A204.1 (cell line): ENCODE measurements around the gene CAPS2.
A peak's percentile ranks its signal among the peaks of the same experiment; 100 is the strongest.
"Not testable (repeated sequence)": the region's sequence is repeated elsewhere in the genome, so short reads cannot be mapped to it uniquely, and the experiment has no call there.

Experiments used
- FAIRE-seq: peaks from 2 replicates; lab custom pipeline; 2012; peaks lifted over from hg19 to GRCh38; lab: Jason Lieb, UNC

The CAPS2 gene

DNA sequence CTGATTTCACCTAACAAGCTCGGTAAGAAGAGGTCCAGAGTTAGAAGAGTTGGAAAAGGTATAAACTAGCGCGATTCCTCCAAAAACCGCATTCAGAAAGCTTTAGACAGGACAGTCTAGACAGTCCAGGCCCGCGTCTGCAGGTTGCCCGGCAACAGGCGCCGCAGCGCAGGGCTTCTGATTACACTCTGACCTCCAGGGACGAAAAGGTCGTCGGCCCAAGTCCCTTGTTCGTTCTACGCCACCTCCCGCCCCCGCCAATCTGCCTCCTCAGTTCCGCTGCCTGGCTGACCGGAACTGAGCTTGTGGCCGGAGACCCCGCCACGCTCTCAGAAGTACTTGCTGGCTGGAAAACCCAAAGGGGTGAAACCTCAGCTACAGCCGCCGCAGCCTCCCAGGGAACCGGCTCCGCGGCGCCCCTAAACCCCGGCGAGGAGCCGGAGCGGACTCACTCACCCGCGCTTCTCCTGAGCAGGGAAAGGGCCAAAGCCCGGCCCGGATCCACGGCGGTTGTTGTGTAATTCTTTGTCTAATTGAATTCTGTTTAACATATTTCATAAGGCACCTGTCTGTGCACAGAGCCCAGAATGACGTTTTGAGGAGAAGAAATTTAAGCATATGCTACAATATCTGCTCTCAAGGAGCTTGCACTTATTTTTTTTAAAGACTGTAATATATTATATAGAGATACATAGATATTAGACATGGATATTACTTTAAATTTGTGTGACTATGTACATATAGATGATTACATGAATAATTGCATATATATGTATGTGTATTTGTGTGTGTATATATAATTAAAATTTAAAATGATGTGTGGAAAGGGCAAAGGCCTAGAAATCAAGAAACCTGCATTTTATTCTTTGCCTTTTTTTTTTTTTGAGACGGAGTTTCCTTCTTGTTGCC, at the start of gene CAPS2:
TSS of gene CAPS2 (minus strand) at position 407 of the 909 bp plus-strand sequence. CDS start 3,826 bp downstream, outside the sequence.
- peak; percentile 68 for FAIRE-seq

DNA sequence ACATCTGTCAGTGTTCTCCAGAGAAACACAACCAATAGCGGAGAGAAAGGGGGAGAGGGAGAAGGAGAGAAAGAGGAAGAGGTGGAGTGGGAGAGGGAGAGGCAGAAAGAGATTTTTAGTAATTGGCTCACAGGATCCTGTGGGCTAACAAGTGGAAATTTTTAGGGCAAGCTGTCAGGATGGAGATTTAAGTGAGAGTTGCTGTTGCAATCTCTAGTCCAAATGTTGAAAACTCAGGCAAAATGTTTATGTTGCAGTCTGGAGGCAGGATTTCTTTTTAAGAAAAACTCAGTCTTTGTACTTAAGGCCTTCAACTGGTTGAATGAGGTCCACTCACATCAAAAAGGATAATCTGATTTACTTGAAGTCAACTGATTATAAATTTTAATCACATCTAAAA, 48.2 kb upstream of the CAPS2 start:
- no peak for FAIRE-seq

DNA sequence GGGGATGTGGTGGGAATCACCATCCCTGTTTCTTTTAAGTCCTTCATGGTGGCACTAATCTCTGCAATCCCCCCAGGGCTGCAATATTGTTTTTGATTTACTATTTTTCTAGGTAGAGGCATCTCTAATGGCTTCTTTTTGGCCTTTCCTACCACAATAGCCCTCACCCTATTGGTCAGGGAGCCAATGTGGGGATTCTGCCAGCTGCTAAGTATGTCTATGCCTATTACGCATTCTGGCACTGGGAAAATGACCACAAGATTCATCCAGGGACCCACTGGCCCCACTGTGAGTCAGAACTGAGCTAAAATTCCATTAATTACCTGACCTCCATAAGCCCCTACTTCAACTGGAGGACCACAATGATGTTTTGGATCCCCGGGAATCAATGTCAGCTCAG, 44.8 kb upstream of the CAPS2 start:
- FAIRE-seq, result no peak

DNA sequence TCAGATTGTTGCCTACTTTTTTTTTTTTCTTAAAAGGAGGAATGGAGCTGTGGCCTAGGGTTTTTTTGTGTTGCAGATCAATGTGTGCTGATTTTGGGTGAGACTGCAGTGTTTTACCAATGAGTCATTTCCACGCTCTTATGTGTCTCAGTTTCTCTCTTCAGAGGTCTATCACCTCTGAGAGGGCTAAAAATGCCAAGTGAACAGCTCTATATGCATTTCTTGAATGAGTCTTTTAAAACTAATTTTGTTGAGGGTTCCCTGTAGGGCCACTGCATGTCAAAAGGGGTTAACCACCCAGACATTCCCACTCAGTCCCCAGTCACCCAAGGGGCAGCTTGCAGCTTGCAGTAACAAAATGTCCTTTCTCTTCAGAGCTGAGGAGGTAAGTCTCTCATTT, 36.5 kb upstream of the CAPS2 start:
- no peak for FAIRE-seq

DNA sequence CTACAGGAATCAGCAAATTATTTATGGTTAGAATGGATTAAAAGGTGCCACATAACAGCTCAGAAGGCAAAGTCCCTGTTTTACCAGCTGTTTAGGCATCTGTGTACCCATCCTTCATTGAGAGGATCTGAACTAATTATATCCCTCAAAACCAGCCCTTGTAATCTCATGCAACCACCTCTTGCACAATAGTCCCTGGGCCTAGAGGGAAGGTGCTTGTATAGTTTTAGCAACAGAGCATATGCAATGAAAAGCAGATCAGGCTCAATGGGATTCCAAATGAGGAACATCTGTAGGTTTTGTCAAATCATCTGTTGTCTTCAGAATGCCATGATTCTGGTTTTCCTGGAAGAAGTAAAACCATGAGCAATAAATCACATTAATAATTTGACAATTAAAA, 34.8 kb upstream of the CAPS2 start:
- no peak for FAIRE-seq

DNA sequence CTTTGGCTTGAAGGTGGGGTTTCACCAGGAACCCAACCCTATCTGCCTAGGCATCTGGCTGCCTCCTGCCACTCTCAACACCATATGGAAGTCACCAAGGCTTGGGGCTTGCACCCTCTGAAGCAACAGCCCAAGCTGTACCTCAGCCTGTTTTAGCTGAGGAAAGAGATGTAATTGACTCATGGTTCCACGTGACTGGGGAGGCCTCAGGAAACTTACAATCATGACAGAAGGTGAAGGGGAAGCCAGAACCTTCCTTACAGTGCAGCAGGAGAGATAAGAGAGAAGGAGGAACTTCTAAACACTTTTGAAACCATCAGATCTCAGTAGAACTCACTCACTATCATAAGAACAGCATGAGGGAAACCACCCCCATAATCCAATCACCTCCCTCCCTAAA, 31.3 kb upstream of the CAPS2 start:
- no peak for FAIRE-seq

DNA sequence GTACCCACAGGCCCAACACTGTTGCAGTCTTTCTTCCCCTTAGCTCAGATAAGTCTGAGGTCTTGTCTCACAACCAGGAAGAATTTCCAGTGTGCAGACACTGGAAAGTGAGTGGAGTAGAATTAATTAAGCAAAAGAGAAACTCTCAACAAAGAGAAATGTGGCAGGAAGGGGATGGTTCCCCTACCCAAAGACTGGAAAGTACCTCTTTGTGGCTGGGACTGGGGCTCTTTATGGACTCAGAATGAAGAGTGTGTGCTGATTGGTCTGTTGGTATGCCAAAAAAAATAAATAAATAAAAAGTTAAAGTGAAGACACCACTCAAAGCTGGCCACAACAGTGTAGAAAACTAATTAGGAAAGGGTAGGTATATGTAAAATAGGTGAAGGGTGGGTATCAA, 30.8 kb upstream of the CAPS2 start:
- FAIRE-seq, result no peak

DNA sequence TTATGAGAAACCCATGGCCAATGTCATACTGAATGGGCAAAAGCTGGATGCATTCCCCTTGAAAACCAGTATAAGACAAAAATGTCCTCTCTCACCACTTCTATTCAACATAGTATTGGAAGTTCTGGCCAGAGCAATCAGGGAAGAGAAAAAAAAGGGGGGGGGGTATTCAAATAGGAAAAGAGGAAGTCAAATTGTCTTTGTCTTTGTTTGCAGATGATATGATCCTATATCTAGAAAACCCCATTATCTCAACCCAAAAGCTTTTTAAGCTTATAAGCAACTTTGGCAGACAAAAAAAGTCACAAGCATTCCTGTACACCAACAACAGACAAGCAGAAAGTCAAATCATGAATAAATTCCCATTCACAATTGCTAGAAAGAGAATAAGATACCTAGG, 23.9 kb upstream of the CAPS2 start:
- FAIRE-seq, result no peak

DNA sequence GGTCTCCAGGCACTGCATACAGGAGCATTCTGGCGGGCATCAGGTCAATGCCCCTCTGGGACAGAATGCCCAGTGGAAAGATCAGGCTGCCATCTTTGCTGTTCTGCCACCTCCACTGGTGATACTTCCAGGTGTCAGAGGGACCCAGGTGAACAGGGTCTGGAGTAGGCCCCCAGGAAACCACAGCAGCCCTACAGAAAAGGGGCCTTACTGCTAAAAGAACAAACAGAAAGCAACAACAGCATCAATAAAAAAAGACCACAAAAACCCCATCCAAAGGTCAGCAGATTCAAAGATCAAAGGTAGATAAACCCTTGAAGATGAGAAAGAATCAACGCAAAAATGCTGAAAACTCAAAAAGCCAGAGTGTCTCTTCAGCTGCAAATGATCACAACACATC, 20.3 kb upstream of the CAPS2 start:
- no peak for FAIRE-seq

DNA sequence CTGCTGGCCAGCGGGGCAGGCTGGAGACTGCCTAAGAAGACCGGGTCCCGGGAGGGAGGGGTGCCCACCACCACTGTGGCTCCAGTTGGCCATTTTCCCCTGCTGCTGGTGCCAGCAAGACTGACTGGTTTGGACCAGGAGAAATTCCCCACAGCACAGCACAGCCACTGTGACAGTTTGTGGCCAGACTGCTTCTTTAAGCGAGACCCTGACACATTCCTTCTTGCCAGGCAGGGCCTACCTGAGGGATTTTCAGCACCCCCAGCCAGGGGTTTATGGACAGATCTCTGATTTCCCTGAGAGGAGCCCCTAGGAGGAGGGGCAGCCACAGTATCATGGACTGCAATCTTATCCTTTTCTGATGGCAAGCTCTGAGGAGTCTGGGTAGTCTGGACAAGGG, 19.8 kb upstream of the CAPS2 start:
- FAIRE-seq, result no peak

DNA sequence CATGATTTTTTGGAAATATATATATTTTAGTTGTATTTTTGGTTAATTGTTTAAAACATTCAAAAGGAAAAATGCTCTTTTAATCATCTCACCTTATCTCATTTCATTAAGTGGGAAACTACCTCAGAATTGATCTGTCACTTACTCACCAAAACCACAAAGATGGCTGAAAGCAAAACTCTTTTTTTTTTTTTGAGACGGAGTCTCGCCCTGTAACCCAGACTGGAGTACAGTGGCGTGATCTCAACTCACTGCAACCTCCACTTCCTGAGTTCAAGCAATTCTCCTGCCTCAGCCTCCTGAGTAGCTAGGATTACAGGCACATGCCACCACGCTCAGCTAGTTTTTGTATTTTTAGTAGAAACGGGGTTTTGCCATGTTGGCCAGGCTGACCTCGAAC, 16.1 kb upstream of the CAPS2 start:
- not testable (repeated sequence) for FAIRE-seq

DNA sequence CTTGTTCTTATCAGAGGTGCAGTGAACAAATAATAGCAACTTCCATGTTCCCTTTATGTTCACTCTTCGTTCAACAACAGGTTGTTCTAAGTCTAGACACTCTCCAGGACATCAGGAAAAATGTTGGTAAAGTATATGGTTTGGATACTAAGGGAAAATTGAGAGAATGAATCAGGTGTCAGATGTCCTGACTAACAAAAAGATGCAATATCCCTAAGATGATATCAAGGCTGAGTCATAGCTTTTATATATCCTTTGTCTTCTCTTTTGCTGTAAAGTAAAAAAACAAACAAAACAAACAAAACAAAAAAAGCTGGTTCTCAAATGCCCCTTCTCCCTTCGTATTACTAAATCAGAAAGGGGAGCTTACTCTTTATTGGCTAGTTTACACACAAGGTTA, 15.4 kb upstream of the CAPS2 start:
- no peak for FAIRE-seq

DNA sequence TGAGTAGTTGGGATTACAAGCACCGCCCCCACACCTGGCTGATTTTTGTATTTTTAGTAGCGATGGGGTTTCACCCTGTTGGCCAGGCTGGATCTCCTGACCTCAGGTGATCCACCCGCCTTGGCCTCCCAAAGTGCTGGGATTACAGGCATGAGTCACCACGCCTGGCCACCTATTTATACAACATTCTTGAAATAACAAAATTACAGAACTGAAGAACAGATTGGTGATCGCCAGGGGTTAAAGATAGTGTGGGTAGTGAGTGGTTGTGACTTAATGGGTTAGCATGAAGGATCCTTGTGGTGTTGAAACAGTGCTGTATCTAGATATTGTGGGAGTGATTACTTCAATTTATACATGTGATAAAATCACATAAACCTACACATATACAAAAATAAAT, 11.7 kb upstream of the CAPS2 start:
- no peak for FAIRE-seq

DNA sequence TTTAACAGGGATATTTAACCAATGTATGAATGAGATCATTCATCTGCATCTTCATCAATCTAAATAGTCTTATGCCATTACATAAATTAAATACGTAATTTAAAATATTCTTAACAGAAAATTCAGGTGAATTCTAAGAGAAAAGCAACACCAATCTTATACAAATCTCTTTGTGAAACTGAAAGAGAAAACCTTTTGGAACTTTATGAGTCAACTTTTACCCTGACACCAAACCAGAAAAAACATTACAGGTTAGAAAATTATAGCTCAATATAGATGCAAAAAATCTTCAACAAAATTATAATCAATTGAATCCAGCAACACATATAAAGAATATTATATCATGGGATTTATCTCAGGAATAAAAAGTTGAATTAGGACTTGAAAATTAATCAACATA, 7.8 kb upstream of the CAPS2 start:
- FAIRE-seq, result no peak

DNA sequence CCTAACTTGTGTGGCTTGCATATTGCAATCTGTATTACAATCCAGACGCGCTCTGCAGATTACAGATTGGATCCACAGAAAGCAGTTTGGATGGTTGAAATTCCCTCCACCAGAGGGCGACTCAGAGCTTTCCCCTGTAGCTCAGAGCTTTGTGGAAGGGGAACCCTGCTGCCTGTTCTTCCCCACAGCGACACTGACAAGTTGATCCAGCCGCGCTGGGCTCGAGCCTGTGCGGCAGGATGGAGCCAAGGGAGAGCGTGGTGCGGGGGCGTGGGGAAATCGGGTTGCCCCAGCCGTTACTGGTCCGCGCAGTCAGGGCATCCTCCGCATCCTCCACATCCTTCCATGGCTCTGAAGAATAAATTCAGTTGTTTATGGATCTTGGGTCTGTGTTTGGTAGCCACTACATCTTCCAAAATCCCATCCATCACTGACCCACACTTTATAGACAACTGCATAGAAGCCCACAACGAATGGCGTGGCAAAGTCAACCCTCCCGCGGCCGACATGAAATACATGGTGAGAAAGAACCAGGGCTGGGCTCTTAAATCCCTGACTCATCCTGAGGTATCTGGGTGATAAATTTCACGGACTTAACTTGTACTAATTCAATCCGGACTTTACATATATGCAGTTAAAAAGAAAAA, 4.4 kb upstream of the CAPS2 start, which contains the start of gene GLIPR1L1:
TSS of gene GLIPR1L1 (plus strand) at position 287 of the 647 bp plus-strand sequence. CDS start at position 346, 59 bp downstream.
- FAIRE-seq, result peak; percentile 97

DNA sequence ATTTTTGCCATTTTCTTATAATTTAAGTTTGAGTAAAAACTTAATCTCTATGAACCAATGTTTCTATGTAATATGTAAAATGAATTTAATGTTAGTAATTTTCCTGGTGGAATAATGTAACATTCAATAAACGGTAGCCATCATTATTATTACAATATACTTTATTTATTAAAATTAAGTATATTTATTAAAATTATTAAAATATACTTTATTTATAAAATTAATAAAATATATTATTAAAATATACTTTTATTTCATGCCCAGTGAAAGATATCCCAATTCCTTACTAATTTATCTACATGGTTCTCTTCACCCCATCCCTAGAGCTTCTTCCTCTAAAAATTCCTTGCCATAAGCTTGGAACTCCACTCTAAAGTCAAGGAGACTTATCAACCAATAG, 2.5 kb downstream of the CAPS2 start:
- no peak for FAIRE-seq

DNA sequence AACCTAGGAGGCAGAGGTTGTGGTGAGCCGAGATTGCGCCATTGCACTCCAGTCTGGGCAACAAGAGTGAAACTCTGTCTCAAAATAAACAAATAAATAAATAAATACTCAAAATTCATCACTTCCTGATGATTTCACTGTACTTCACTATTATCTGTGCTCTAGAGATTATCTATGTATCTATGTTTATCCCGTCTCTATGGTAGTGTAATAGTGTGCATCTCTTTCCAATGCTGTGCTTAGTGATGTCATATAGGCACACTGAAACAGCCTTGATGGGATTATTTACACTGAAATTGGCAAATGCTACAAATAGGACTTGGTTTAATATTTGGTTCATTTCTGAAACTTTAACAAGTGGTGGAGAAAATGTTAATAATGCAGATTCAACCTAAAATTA, 6.5 kb downstream of the CAPS2 start:
- FAIRE-seq, result no peak

DNA sequence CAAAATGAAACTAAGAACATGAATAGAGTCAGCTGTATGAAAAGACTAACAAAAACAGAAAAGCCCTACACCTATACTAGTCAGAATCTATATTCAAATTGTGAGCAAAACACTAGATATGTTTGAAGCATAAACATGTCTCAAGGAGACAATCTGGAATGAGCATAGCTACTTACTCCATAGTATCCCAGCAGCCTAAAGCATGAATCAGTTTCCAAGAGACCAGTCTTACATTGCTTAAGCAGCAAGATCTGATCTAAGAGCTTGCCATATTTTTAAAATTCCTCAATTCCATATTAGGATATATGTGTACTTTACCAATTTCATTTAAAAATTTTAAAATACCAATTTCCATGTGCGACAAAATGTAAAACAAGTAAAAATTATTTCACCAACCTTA, 7.7 kb downstream of the CAPS2 start:
- peak; percentile 41 for FAIRE-seq

DNA sequence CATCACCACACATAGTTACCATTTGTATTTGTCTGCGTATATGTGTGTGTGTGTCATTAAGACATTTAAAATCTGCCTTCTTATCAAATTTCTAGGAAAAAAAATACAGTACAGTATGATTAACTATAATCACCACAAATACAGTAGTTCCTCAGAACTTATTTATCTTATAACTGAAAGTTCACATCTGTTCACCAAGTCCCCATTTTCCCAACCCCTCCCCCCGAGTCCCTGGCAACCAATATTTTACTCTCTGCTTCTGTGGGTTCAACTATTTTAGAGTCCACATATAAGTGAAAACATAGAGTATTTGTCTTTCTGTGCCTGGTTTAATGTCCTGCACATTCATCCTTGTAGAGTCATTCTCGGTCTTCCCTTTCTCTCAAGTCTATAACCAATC, 12.3 kb downstream of the CAPS2 start:
- no peak for FAIRE-seq

DNA sequence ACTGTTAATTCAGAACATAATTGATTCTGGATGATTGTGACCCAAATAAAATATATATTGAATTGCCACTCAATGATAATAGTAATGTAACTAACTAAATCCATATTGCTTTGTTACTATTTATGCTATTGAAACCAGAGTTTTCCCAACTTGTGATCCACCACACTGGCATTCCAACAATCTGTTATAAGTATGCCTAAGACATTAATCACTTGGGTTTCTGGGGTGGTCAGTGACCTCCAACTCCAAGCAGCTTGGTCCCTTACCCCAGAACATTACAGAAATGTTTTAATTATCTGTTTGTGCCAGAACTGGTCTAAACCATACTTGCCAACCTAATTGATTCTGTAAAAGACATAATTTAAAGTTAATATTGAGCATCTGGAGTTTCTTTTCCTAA, 14.6 kb downstream of the CAPS2 start:
- no peak for FAIRE-seq

DNA sequence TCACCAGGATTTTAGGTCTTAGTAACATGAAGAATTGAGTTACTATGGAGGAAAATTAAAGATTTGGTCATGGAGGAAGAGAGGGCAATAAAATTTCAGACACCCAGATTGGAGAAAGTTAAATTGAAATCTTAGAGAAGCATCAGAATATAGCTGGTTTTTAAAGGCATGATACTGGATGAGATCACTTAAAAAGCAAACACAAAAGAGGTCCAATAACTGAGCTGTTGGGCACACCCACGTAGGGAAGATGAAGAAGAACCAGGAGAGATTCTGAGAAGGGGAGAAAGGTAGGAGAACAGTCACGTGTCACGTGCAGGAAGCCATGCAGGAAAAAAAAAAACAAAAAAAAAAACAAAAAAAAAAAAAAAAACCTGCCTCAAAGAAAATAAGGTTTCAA, 18.8 kb downstream of the CAPS2 start:
- no peak for FAIRE-seq

DNA sequence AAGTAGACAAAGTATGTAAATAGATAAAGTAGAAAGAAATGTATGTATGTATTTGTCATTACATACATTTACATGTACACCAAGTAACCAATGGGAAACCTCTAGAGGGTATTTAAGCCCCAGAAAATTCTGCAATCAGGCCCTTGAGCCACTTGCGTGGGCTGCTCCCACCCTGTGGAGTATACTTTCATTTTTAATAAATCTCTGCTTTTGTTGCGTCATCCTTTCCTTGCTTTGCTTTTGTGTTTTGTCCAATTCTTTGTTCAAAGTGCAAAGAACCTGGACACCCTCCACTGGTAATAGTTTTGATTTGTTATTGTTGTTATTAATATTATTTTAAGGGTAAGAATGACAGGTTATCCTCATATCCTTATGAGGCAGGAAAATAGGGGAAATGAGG, 21.8 kb downstream of the CAPS2 start:
- FAIRE-seq, result no peak

DNA sequence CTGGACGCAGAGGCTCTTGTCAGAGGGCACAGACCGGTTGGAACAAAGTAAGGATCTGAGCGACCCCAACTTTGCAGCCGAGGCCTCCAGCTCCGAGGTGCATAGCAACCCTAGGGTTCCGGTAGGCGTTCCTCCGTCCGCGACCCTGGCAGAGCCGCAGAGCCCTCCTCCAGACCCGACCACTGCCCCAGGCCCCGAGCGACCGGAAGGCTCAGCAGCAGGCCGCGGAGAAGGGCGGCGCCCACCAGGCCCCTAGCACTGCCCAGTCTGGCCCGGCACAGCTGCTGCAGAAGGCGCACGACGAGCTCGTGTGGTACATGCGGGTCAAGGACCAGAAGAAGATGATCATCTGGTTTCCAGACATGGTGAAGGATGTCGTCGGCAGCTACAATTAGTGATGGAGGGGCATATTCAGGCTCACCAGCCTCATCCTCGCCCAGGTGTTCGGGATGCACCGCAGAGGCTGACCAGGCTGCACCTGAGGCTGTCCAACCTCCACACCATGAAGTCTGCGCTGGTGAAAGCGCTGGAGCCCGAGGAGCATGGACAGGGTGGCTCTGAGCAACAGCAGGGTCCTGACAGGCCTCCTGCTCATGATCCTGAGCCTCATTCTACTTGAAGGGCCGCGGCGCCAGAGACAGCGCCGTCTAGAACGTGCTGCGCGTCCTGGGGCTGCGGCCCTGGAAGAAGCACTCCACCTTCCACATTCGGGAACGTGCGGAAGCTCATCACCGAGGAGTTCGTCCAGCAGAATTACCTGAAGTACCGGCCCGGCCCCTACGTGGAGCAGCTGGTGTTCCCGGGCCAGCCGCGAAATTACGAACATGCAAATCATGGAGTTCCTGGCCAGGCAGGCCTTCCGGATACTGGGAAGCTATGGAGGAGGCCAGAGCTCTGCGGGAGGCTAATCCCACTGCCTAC, 24.5 kb downstream of the CAPS2 start:
- FAIRE-seq, result no peak
